ENCODE measurements around the gene PER1. TPM values are rescaled to one million over a fixed set of nuclear protein-coding genes. Genes with fewer than 3 reads are reported as not detected.

Gene PER1
- total RNA-seq, 5 donors from 2014 or later (not counting 1 experiment from before 2014, with no cell fraction given), result 62.6 to 1,675 (median 82.4) TPM

GRCh38 chr17:8153525-8153956, 1.3 kb upstream of the PER1 start:
- H3K9me3 Mint-ChIP-seq, result no peaks in the 10 kb centered on the region
- POLR2A ChIA-PET, result interaction anchor here in 1 of 2 donors (0.6 to 1.6 kb wide), 5 partner anchors 18 to 920 kb away, joined by 3 to 8 read pairs (median 6); no protein-coding TSS in a partner anchor
- Histone ChIP-seq H3K27ac (ENCODE audit: low read length) (peak overlapping the region; percentile 100), H3K9me3 (no peaks in the 10 kb centered on the region), H3K4me3 (ENCODE audit: control insufficient read depth in 1 of 2, extremely low read depth in 1 of 2, low read length in 1 of 2) (peak overlapping the region; percentile 18 to 20), H3K4me1 (ENCODE audit: control insufficient read depth in 1 of 2, extremely low read depth in 1 of 2, insufficient read depth in 2 of 2, low read length in 2 of 2) (peaks cover 28 to 87% of the 10 kb centered on the region in 2 experiments), H3K36me3 (ENCODE audit: control insufficient read depth in 2 of 2, extremely low read depth in 1 of 2, insufficient read depth in 1 of 2, low read length in 1 of 2) (peaks cover 9 to 27% of the 10 kb centered on the region in 2 donors), H3K27me3 (replicated peaks in 1 of 2; ENCODE audit: control insufficient read depth in 2 of 2, extremely low read depth in 1 of 2, insufficient read depth in 2 of 2, low read length in 1 of 2) (no peaks in the 10 kb centered on the region)
- 57% methylated on average over 7 of the region's 13 CpGs for WGBS (ENCODE audit: insufficient coverage)
- ATAC-seq (replicated peaks in 1 of 4), result no peak
- peaks cover 11% of the 10 kb centered on the region for H3K36me3 Mint-ChIP-seq
- H3K4me3 Mint-ChIP-seq, result no peak overlapping the region
- H3K27me3 Mint-ChIP-seq, result no peaks in the 10 kb centered on the region
- H3K27ac Mint-ChIP-seq, result no peak overlapping the region
- peak in 3 of 35 experiments; percentile 33 to 56 (median 33) for DNase-seq
- H3K4me1 Mint-ChIP-seq, result peaks cover 31 to 60% (median 44%) of the 10 kb centered on the region in 3 donors
- CTCF ChIA-PET, result no interaction called here

- WGBS (ENCODE audit: insufficient coverage), result 90% methylated on average over 6 of the region's 7 CpGs
- Mint-ChIP-seq H3K36me3 (peaks cover 15% of the 10 kb centered on the region), H3K4me3 (peak overlapping the region in 1 of 3 donors; percentile 84), H3K4me1 (peaks cover 29 to 57% (median 40%) of the 10 kb centered on the region in 3 donors), H3K27ac (no peak overlapping the region), H3K9me3 (no peaks in the 10 kb centered on the region), H3K27me3 (no peaks in the 10 kb centered on the region)
- CTCF ChIA-PET, result no interaction called here
- ATAC-seq (replicated peaks in 1 of 4), result no peak
- peaks cover 28 to 82% of the 10 kb centered on the region in 2 experiments for H3K4me1 ChIP-seq (ENCODE audit: control insufficient read depth in 1 of 2, extremely low read depth in 1 of 2, insufficient read depth in 2 of 2, low read length in 2 of 2)
- POLR2A ChIA-PET, result interaction anchor here in 1 of 2 donors (1.1 to 1.6 kb wide), 2 partner anchors 20 to 35 kb away, joined by 6 to 8 read pairs; no protein-coding TSS in a partner anchor
- peak overlapping the region in 1 of 2 donors; percentile 93 for H3K4me3 ChIP-seq (ENCODE audit: control insufficient read depth in 1 of 2, extremely low read depth in 1 of 2, low read length in 1 of 2)
- no peaks in the 10 kb centered on the region for H3K9me3 ChIP-seq
- DNase-seq, result peak in 2 of 35 experiments; percentile 21 to 25
- peaks cover 10 to 28% of the 10 kb centered on the region in 2 donors for H3K36me3 ChIP-seq (ENCODE audit: control insufficient read depth in 2 of 2, extremely low read depth in 1 of 2, insufficient read depth in 1 of 2, low read length in 1 of 2)
- peak overlapping the region; percentile 100 for H3K27ac ChIP-seq (ENCODE audit: low read length)
- no peaks in the 10 kb centered on the region for H3K27me3 ChIP-seq (replicated peaks in 1 of 2; ENCODE audit: control insufficient read depth in 2 of 2, extremely low read depth in 1 of 2, insufficient read depth in 2 of 2, low read length in 1 of 2)
These were observed 837 bp upstream of the PER1 start for GRCh38 chr17:8153031-8153451.

GRCh38 chr17:8151641-8152111, 528 bp downstream of the PER1 start:
- POLR2A ChIA-PET, result interaction anchor here (0.6 to 2.4 kb wide), 11 partner anchors 9 to 316 kb away, joined by 3 to 19 read pairs (median 4); partner anchors contain the start of gene BORCS6 (in 1 of the 2)
- Histone ChIP-seq H3K9me3 (no peaks in the 10 kb centered on the region), H3K4me1 (ENCODE audit: control insufficient read depth in 1 of 2, extremely low read depth in 1 of 2, insufficient read depth in 2 of 2, low read length in 2 of 2) (peaks cover 25 to 69% of the 10 kb centered on the region in 2 experiments), H3K27ac (ENCODE audit: low read length) (peak overlapping the region; percentile 100), H3K4me3 (ENCODE audit: control insufficient read depth in 1 of 2, extremely low read depth in 1 of 2, low read length in 1 of 2) (peak overlapping the region; percentile 59 to 93), H3K27me3 (replicated peaks in 1 of 2; ENCODE audit: control insufficient read depth in 2 of 2, extremely low read depth in 1 of 2, insufficient read depth in 2 of 2, low read length in 1 of 2) (no peaks in the 10 kb centered on the region), H3K36me3 (ENCODE audit: control insufficient read depth in 2 of 2, extremely low read depth in 1 of 2, insufficient read depth in 1 of 2, low read length in 1 of 2) (peaks cover 10 to 41% of the 10 kb centered on the region in 2 donors)
- Mint-ChIP-seq H3K4me1 (peaks cover 38 to 63% (median 40%) of the 10 kb centered on the region in 3 donors), H3K27ac (no peak overlapping the region), H3K27me3 (no peaks in the 10 kb centered on the region), H3K9me3 (no peaks in the 10 kb centered on the region), H3K4me3 (peak overlapping the region in 1 of 3 donors; percentile 84), H3K36me3 (peaks cover 20% of the 10 kb centered on the region)
- ATAC-seq (replicated peaks in 1 of 4) (no peak), DNase-seq (peak in 7 of 35 experiments; percentile 44 to 66 (median 53))
- under 1% methylated on average over 22 of the region's 22 CpGs for WGBS (ENCODE audit: insufficient coverage)
- CTCF ChIA-PET, result interaction anchor here in 1 of 2 donors (0.9 to 1.5 kb wide), 2 partner anchors 10 to 13 kb away, joined by 4 to 5 read pairs; no protein-coding TSS in a partner anchor

- Histone ChIP-seq H3K4me1 (ENCODE audit: control insufficient read depth in 1 of 2, extremely low read depth in 1 of 2, insufficient read depth in 2 of 2, low read length in 2 of 2) (peaks cover 25 to 68% of the 10 kb centered on the region in 2 experiments), H3K9me3 (no peaks in the 10 kb centered on the region), H3K27me3 (replicated peaks in 1 of 2; ENCODE audit: control insufficient read depth in 2 of 2, extremely low read depth in 1 of 2, insufficient read depth in 2 of 2, low read length in 1 of 2) (no peaks in the 10 kb centered on the region), H3K4me3 (ENCODE audit: control insufficient read depth in 1 of 2, extremely low read depth in 1 of 2, low read length in 1 of 2) (peak overlapping the region; percentile 59 to 93), H3K27ac (ENCODE audit: low read length) (peak overlapping the region; percentile 100), H3K36me3 (ENCODE audit: control insufficient read depth in 2 of 2, extremely low read depth in 1 of 2, insufficient read depth in 1 of 2, low read length in 1 of 2) (peaks cover 10 to 46% of the 10 kb centered on the region in 2 donors)
- ATAC-seq (replicated peaks in 1 of 4) (peak; percentile 53 to 67 (median 64)), DNase-seq (peak; percentile 62 to 96 (median 92))
- H3K27me3 Mint-ChIP-seq, result no peaks in the 10 kb centered on the region
- CTCF ChIA-PET, result interaction anchor here in 1 of 2 donors (0.6 to 1.5 kb wide), 4 partner anchors 9 to 707 kb away, joined by 3 to 5 read pairs (median 4); no protein-coding TSS in a partner anchor
- POLR2A ChIA-PET, result interaction anchor here (0.5 to 2.4 kb wide), 15 partner anchors 8 to 842 kb away, joined by 3 to 19 read pairs (median 3); partner anchors contain the start of gene BORCS6 (in 1 of the 2)
- WGBS (ENCODE audit: insufficient coverage), result under 1% methylated on average over 38 of the region's 38 CpGs
- peak overlapping the region in 1 of 3 donors; percentile 84 for H3K4me3 Mint-ChIP-seq
- H3K27ac Mint-ChIP-seq, result peak overlapping the region in 1 of 2 donors; percentile 55
- peaks cover 25% of the 10 kb centered on the region for H3K36me3 Mint-ChIP-seq
- H3K9me3 Mint-ChIP-seq, result no peaks in the 10 kb centered on the region
- H3K4me1 Mint-ChIP-seq, result peaks cover 40 to 63% (median 43%) of the 10 kb centered on the region in 3 donors
These were observed 1.0 kb downstream of the PER1 start for GRCh38 chr17:8151120-8151640.

GRCh38 chr17:8150194-8151119, 1.7 kb downstream of the PER1 start:
- WGBS (ENCODE audit: insufficient coverage), result 83% methylated on average over 10 of the region's 18 CpGs
- Mint-ChIP-seq H3K27me3 (no peaks in the 10 kb centered on the region), H3K4me1 (peaks cover 40 to 61% (median 48%) of the 10 kb centered on the region in 3 donors), H3K36me3 (peaks cover 28% of the 10 kb centered on the region), H3K9me3 (no peaks in the 10 kb centered on the region), H3K4me3 (peak overlapping the region in 2 of 3 donors; percentile 37 to 84), H3K27ac (peak overlapping the region; percentile 31 to 55)
- H3K4me3 ChIP-seq (ENCODE audit: control insufficient read depth in 1 of 2, extremely low read depth in 1 of 2, low read length in 1 of 2), result peak overlapping the region; percentile 59 to 93
- peaks cover 21 to 62% of the 10 kb centered on the region in 2 experiments for H3K4me1 ChIP-seq (ENCODE audit: control insufficient read depth in 1 of 2, extremely low read depth in 1 of 2, insufficient read depth in 2 of 2, low read length in 2 of 2)
- H3K27me3 ChIP-seq (replicated peaks in 1 of 2; ENCODE audit: control insufficient read depth in 2 of 2, extremely low read depth in 1 of 2, insufficient read depth in 2 of 2, low read length in 1 of 2), result no peaks in the 10 kb centered on the region
- CTCF ChIA-PET, result interaction anchor here in 1 of 2 donors (0.6 to 1.5 kb wide), 4 partner anchors 9 to 707 kb away, joined by 3 to 5 read pairs (median 4); no protein-coding TSS in a partner anchor
- no peaks in the 10 kb centered on the region for H3K9me3 ChIP-seq
- POLR2A ChIA-PET, result interaction anchor here (0.5 to 2.4 kb wide), 14 partner anchors 7 to 841 kb away, joined by 3 to 19 read pairs (median 4); partner anchors contain the start of gene BORCS6 (in 1 of the 2)
- ATAC-seq (replicated peaks in 1 of 4), result peak in 1 of 4 experiments; percentile 1
- DNase-seq, result peak in 2 of 35 experiments; percentile 6 to 19
- peaks cover 10 to 54% of the 10 kb centered on the region in 2 donors for H3K36me3 ChIP-seq (ENCODE audit: control insufficient read depth in 2 of 2, extremely low read depth in 1 of 2, insufficient read depth in 1 of 2, low read length in 1 of 2)
- H3K27ac ChIP-seq (ENCODE audit: low read length), result peak overlapping the region; percentile 75

Measured in T-cell (primary cell).